ENCODE measurements around the gene LRRK1.

GRCh38 chr15:100898152-100898490, 21.0 kb upstream of the LRRK1 start:
- TF ChIP-seq EZH2 (IDR thresholded peaks at IDR 0.05; ENCODE audit: borderline replicate concordance, low read length) (no peak), CTCF (IDR thresholded peaks at IDR 0.05; ENCODE audit: low read length) (no peak)
